ENCODE results near the gene BDH1.

Gene BDH1

DNA sequence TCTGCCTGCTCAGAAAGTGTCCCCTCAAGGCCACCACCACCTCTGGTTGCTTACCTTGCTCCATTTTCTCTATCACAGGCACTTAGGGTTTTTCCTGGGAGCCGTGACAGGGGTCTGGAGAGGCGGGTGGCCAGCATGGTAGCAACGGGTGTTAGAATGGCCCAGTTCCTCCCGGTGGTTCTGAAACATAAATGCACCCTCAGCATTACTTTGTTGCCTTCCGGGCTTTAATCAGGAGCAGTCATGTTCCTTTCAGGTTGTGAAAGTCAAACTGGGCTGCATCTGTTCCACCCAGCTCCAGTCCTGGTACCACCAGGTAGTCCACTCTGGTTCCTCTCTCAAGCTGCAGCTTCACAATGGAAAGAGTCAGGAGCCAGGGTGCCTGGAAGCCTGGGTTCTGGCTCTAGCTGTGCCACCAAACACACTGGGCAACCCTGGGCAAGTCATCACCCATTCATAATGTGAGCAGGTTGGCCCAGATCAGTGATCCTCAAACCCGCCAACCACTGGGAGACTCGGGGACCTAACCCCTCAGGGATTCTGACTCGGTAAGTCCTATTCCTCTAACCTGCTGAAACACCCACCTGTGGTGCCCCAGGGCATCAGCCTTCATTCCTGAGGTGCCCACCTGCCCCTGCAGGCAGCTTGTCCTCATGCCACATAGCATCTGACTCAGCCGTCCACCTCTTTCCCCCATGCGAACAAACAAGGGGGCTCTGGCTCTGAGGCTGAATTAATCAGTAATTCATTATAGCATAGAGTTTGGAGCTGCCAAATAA is 9.3 kb downstream of the BDH1 start:
- DNase-seq (ENCODE audit: low read depth, low spot score): no peak
- H3K4me3 ChIP-seq (ENCODE audit: low read depth, low read length): no peak overlapping the region
- TF ChIP-seq, protein P1, sequence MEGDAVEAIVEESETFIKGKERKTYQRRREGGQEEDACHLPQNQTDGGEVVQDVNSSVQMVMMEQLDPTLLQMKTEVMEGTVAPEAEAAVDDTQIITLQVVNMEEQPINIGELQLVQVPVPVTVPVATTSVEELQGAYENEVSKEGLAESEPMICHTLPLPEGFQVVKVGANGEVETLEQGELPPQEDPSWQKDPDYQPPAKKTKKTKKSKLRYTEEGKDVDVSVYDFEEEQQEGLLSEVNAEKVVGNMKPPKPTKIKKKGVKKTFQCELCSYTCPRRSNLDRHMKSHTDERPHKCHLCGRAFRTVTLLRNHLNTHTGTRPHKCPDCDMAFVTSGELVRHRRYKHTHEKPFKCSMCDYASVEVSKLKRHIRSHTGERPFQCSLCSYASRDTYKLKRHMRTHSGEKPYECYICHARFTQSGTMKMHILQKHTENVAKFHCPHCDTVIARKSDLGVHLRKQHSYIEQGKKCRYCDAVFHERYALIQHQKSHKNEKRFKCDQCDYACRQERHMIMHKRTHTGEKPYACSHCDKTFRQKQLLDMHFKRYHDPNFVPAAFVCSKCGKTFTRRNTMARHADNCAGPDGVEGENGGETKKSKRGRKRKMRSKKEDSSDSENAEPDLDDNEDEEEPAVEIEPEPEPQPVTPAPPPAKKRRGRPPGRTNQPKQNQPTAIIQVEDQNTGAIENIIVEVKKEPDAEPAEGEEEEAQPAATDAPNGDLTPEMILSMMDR (IDR thresholded peaks at IDR 0.05; ENCODE audit: insufficient read depth, low read length, missing control alignments): no peak
- ChIA-PET CTCF (no interaction called here), POLR2A (no interaction called here)

DNA sequence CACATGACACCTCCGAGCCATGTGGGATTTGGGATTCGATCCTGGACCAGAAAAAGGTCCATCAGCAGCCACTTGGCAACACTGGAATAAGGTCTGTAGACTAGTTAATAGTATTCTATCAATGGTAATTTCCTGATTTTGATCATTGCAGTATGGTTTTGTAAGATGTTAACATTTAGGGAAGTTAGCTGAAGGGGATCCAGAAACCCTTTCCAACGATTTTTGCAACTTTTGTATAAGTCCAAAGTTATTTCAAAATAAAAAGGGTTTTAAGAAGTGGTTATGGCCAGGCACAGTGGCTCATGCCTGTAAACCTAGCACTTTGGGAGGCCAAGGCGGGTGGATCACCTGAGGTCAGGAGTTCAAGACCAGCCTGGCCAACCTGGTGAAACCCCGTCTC is 10.2 kb downstream of the BDH1 start:
- no peak for DNase-seq (ENCODE audit: low read depth, low spot score)
- TF ChIP-seq, protein P1 (IDR thresholded peaks at IDR 0.05; ENCODE audit: insufficient read depth, low read length, missing control alignments): no peak
- CTCF ChIA-PET: interaction anchor here (1.5 kb wide), 1 partner anchor 9 kb away, joined by 3 read pairs; no protein-coding TSS in a partner anchor
- H3K4me3 ChIP-seq (ENCODE audit: low read depth, low read length): no peak overlapping the region
- POLR2A ChIA-PET: no interaction called here

DNA sequence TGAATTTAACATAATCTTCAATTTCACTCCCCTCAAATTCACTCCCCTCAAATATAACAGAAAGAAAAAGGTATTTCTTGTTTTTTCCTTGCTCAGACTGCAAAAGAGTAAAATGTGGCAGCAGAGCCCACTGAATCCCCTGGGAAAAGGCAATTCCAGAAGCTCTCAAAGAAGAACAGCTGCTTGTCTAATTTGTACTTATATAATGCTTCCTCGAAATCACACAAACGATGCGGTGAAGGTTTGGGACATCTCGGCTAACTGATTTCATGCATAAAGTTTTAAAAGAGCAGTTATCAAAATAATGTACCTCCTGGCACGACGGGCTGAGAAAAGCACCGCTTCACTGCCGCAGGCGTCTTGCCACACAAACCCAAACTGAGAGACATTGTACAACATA is 10.7 kb downstream of the BDH1 start:
- H3K4me3 ChIP-seq (ENCODE audit: low read depth, low read length): no peak overlapping the region
- POLR2A ChIA-PET: no interaction called here
- DNase-seq (ENCODE audit: low read depth, low spot score): no peak
- CTCF ChIA-PET: interaction anchor here (1.5 kb wide), 1 partner anchor 9 kb away, joined by 3 read pairs; no protein-coding TSS in a partner anchor
- TF ChIP-seq, protein P1 (IDR thresholded peaks at IDR 0.05; ENCODE audit: insufficient read depth, low read length, missing control alignments): no peak

DNA sequence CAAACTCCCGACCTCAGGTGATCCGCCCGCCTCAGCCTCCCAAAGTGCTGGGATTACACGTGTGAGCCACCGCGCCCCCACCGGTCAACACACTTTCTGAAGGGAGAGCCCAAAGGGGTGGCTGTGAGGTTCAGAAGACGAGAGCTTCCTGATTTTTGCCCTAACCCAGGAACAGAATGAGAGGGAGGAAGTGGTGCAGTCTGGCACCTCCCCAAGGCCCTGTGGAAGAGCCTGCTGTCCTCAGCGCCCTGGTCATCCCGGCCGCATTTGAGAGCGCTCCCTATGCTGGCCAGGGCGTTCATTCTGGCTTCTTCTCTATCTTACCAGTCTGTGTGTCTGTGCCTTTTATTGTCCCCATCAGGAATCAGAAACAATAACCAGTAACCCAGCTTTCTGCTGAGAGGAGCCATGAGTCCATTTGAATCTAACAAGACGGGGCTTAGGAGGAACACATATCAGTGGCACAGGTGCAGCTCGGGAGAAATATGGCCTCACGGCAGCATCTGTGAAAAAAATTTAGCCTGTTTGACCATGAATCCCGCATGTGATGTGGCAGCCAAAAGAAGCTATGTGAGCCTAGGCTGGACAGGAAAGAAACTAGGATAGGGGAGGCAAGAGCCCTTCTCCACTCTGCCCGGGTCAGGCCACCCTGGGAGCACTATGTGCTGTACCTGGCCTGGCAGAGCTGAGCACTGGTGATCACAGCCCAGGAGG is 12.9 kb downstream of the BDH1 start:
- ChIA-PET CTCF (interaction anchor here (1.7 kb wide), 1 partner anchor 18 kb away, joined by 4 read pairs; no protein-coding TSS in a partner anchor), POLR2A (no interaction called here)
- no peak for DNase-seq (ENCODE audit: low read depth, low spot score)
- TF ChIP-seq, protein P1 (IDR thresholded peaks at IDR 0.05; ENCODE audit: insufficient read depth, low read length, missing control alignments): no peak
- no peak overlapping the region for H3K4me3 ChIP-seq (ENCODE audit: low read depth, low read length)

DNA sequence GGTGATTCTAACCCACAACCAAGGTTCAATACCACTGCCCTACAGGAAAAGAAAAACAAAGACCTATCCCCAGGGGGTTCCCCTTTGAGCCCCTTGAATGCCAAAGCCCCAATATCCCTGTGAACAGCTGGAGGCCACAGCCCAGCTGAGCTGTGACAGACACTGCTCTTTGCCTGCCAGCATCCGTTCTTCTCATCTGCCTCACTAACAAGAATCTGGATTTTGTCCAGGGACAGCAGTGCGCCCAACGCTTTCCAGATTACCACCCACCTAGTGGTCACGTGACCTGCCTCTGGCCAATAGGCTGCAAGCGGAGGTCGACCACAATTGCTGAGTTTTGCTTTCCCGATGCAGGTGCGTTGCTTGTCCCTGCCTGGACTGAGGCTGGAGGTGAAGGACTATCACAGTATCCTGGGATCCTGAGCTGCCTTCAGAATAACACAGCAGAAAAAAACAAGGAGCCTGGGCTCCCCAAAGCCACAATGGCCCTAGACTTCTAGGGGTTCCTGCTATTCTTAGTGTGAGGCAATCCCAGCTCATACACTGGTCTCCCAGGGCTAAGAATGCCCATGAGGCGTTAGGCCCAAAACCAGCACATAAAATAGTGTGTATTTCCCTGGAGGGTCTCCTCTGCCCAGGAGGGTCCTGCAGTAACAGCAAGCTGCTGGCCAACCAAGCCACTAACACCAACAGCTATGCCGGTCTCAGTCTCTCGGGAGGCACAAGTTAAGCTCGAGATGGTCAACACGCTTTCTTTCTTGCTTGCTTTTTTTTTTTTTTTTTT is 13.8 kb downstream of the BDH1 start:
- TF ChIP-seq, protein P1 (IDR thresholded peaks at IDR 0.05; ENCODE audit: insufficient read depth, low read length, missing control alignments): no peak
- H3K4me3 ChIP-seq (ENCODE audit: low read depth, low read length): peak overlapping the region; percentile 12; the same call in 1 of the 2 replicates
- DNase-seq (ENCODE audit: low read depth, low spot score): no peak
- ChIA-PET CTCF (interaction anchor here (0.7 to 1.7 kb wide), 3 partner anchors 9 to 354 kb away, joined by 3 to 5 read pairs (median 4); no protein-coding TSS in a partner anchor), POLR2A (no interaction called here)
